A549 (cell line): ENCODE measurements around the gene SEPTIN1.

Experiments used
- CEBPB ChIP-seq, 2 experiments: fragments of >200 bp in 1 of 2; sonication (Bioruptor Twin) in 1 of 2; formaldehyde crosslinking in 1 of 2; IDR thresholded peaks; 2 replicates each; pipeline ENCODE4 v1.6.1; 2012 to 2016
- MAX ChIP-seq: IDR thresholded peaks from 2 replicates; pipeline ENCODE4 v1.6.1; 2012
- MYC ChIP-seq: IDR thresholded peaks from 2 replicates; pipeline ENCODE4 v1.6.1; 2012; ENCODE audit warnings: mild to moderate bottlenecking, inconsistent platforms, low read length, improper control_type of control experiment, borderline replicate concordance
- PHF8 ChIP-seq: fragments of 200-600 bp; sonication (generic); IDR thresholded peaks from 2 replicates; pipeline ENCODE4 v1.6.1; 2016; ENCODE audit warnings: low read depth, mild to moderate bottlenecking, antibody characterized with exemption, moderate library complexity, borderline replicate concordance
- POLR2A ChIP-seq: IDR thresholded peaks from 2 replicates; pipeline ENCODE4 v1.6.1; 2012; ENCODE audit warnings: mild to moderate bottlenecking, low read length
- RCOR1 ChIP-seq: fragments of 150-350 bp; IDR thresholded peaks from 2 replicates; pipeline ENCODE4 v1.6.1; 2014; ENCODE audit warnings: antibody characterized with exemption, low read length, low read depth
- SMC3 ChIP-seq: fragments of >200 bp; sonication (Bioruptor Twin); formaldehyde crosslinking; IDR thresholded peaks from 3 replicates; pipeline ENCODE4 v1.6.1; 2018; ENCODE audit warnings: inconsistent platforms
- TF ChIP-seq, protein P1 (sequence below): fragments of >200 bp; sonication (Bioruptor Twin); formaldehyde crosslinking; IDR thresholded peaks from 3 replicates; pipeline ENCODE4 v1.5.1; 2016

DNA sequence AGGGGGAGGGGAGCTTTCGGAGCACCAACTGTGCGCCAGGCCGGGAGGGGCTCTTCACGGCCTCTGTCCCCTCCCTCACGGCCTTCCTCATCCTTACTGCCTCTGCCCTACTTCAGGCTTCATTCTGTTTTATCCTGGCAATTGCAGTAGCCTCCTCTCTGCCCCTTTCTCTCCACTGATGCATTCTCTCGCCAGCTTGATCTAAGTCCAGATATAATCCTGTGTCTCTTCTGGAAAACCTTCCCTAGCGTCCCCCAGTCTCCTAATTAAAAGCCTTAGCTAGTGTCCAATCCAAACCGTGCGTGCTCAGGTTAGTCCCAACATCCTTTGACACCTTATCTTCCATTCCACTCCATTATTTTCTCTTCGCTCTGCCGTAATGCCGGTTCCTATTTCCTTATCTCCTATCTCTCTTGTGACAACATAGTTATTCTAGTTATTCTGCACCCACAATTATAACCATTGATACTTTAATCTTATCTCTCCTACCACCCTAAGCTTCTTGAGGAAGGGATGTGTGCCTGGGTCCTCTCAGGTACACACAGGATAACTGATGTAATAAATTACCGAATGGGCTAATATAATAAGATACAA lies 13.7 kb upstream of the SEPTIN1 start:
- TF ChIP-seq CEBPB (IDR thresholded peaks at IDR 0.05): no peak
- TF ChIP-seq MAX: no peak; the same call in 1 of the 2 replicates
- TF ChIP-seq, protein P1, sequence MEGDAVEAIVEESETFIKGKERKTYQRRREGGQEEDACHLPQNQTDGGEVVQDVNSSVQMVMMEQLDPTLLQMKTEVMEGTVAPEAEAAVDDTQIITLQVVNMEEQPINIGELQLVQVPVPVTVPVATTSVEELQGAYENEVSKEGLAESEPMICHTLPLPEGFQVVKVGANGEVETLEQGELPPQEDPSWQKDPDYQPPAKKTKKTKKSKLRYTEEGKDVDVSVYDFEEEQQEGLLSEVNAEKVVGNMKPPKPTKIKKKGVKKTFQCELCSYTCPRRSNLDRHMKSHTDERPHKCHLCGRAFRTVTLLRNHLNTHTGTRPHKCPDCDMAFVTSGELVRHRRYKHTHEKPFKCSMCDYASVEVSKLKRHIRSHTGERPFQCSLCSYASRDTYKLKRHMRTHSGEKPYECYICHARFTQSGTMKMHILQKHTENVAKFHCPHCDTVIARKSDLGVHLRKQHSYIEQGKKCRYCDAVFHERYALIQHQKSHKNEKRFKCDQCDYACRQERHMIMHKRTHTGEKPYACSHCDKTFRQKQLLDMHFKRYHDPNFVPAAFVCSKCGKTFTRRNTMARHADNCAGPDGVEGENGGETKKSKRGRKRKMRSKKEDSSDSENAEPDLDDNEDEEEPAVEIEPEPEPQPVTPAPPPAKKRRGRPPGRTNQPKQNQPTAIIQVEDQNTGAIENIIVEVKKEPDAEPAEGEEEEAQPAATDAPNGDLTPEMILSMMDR: no peak
- no peak for TF ChIP-seq SMC3
- no peak for TF ChIP-seq POLR2A
- TF ChIP-seq PHF8: no peak
- no peak for TF ChIP-seq MYC
- TF ChIP-seq RCOR1: no peak
